ENCODE data around the gene SCIMP. TPM values are rescaled to one million over a fixed set of nuclear protein-coding genes. Genes with fewer than 3 reads are reported as not detected.
A peak's percentile ranks its signal among the peaks of the same experiment; 100 is the strongest.

The SCIMP gene
- total RNA-seq, 6 experiments from 2014 or later: 1.0 to 9.9 (median 3.2) TPM

GRCh38 chr17:5200360-5200759, 34.3 kb downstream of the SCIMP start:
- no peaks in the 10 kb centered on the region for H3K27me3 ChIP-seq

GRCh38 chr17:5198472-5198871, 36.2 kb downstream of the SCIMP start:
- intact Hi-C loops (cut with DNase I): loop anchor here in 1 of 2 donors (5.0 kb wide), 1 partner anchor 39 kb away; no protein-coding TSS in a partner anchor
- H3K27ac ChIP-seq: no peak overlapping the region
- no peaks in the 10 kb centered on the region for H3K9me3 ChIP-seq
- TF ChIP-seq POLR2A (IDR thresholded peaks at IDR 0.05): no peak
- no peak for TF ChIP-seq CTCF (IDR thresholded peaks at IDR 0.05)
- no peak for DNase-seq
- peak in 1 of 4 donors; percentile 37 for ATAC-seq
- H3K4me3 ChIP-seq: no peak overlapping the region
- no peaks in the 10 kb centered on the region for H3K4me1 ChIP-seq
- no peaks in the 10 kb centered on the region for H3K36me3 ChIP-seq
- 70% methylated on average over 6 of the region's 7 CpGs for WGBS (ENCODE audit: insufficient coverage, low coverage, low lambda C conversion rate, missing lambda C conversion rate)
- H3K27me3 ChIP-seq: no peaks in the 10 kb centered on the region

More at GRCh38 chr17:5200360-5200759, 34.3 kb downstream of the SCIMP start:
- DNase-seq (no peak), ATAC-seq (no peak)
- intact Hi-C loops (cut with DNase I): no loop called here
- WGBS (ENCODE audit: insufficient coverage, low coverage, low lambda C conversion rate, missing lambda C conversion rate): 82% methylated on average over 2 of the region's 2 CpGs
- Histone ChIP-seq H3K36me3 (no peaks in the 10 kb centered on the region), H3K27ac (no peak overlapping the region), H3K4me1 (no peaks in the 10 kb centered on the region), H3K4me3 (no peak overlapping the region), H3K9me3 (no peaks in the 10 kb centered on the region)
- no peak for TF ChIP-seq POLR2A (IDR thresholded peaks at IDR 0.05)
- no peak for TF ChIP-seq CTCF (IDR thresholded peaks at IDR 0.05)

- 84% methylated on average over 2 of the region's 2 CpGs for WGBS (ENCODE audit: insufficient coverage, low coverage, low lambda C conversion rate, missing lambda C conversion rate)
- no peaks in the 10 kb centered on the region for H3K36me3 ChIP-seq
- DNase-seq (no peak), ATAC-seq (no peak)
- H3K9me3 ChIP-seq: no peaks in the 10 kb centered on the region
- H3K27ac ChIP-seq: no peak overlapping the region
- H3K4me1 ChIP-seq: peaks cover 0 to 12% (median 2%) of the 10 kb centered on the region in 4 donors
- no peak overlapping the region for H3K4me3 ChIP-seq
- intact Hi-C loops (cut with DNase I): no loop called here
- no peak for TF ChIP-seq CTCF (IDR thresholded peaks at IDR 0.05)
- TF ChIP-seq POLR2A (IDR thresholded peaks at IDR 0.05): no peak
- H3K27me3 ChIP-seq: no peaks in the 10 kb centered on the region
These were observed 40.3 kb downstream of the SCIMP start for GRCh38 chr17:5194346-5194745.

- DNase-seq (peak; percentile 95 to 97 (median 97)), ATAC-seq (peak; percentile 99 to 100 (median 100))
- WGBS (ENCODE audit: insufficient coverage, low coverage, low lambda C conversion rate, missing lambda C conversion rate): 10% methylated on average over 14 of the region's 82 CpGs
- peaks cover 0 to under 1% (median 0%) of the 10 kb centered on the region in 4 donors for H3K36me3 ChIP-seq
- peaks cover 0 to 3% (median 0%) of the 10 kb centered on the region in 4 donors for H3K9me3 ChIP-seq
- no peaks in the 10 kb centered on the region for H3K27me3 ChIP-seq
- peaks cover 0 to 12% (median 2%) of the 10 kb centered on the region in 4 donors for H3K4me1 ChIP-seq
- peak within 1 kb of the TSS; percentile 30 to 70 (median 55) for H3K27ac ChIP-seq
- peak within 1 kb of the TSS; percentile 82 to 93 (median 89) for H3K4me3 ChIP-seq
- intact Hi-C loops (cut with DNase I): no loop called here
- TF ChIP-seq CTCF (IDR thresholded peaks at IDR 0.05): peak; percentile 66 to 87 (median 79)
- peak; percentile 64 for TF ChIP-seq POLR2A (IDR thresholded peaks at IDR 0.05)
These were observed 42.9 kb downstream of the SCIMP start, which contains the start of gene ZNF594 for GRCh38 chr17:5191541-5192417. Gene ZNF594, minus strand, starts transcription at chr17:5191868. Its CDS starts 7,612 bp downstream, at chr17:5184256.

Measured in right lobe of liver (tissue), 6 donors.